ENCODE results near the gene UBXN4. TPM values are rescaled to one million over a fixed set of nuclear protein-coding genes. Genes with fewer than 3 reads are reported as not detected.

UBXN4 gene
- total RNA-seq, 3 donors from 2014 or later (not counting 1 experiment from before 2014, with no cell fraction given): 129 to 153 (median 150) TPM

- TF ChIP-seq, protein P1, sequence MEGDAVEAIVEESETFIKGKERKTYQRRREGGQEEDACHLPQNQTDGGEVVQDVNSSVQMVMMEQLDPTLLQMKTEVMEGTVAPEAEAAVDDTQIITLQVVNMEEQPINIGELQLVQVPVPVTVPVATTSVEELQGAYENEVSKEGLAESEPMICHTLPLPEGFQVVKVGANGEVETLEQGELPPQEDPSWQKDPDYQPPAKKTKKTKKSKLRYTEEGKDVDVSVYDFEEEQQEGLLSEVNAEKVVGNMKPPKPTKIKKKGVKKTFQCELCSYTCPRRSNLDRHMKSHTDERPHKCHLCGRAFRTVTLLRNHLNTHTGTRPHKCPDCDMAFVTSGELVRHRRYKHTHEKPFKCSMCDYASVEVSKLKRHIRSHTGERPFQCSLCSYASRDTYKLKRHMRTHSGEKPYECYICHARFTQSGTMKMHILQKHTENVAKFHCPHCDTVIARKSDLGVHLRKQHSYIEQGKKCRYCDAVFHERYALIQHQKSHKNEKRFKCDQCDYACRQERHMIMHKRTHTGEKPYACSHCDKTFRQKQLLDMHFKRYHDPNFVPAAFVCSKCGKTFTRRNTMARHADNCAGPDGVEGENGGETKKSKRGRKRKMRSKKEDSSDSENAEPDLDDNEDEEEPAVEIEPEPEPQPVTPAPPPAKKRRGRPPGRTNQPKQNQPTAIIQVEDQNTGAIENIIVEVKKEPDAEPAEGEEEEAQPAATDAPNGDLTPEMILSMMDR (IDR thresholded peaks at IDR 0.05): no peak
- ATAC-seq: no peak
- peaks cover 60% of the 10 kb centered on the region for H3K36me3 ChIP-seq (ENCODE audit: control insufficient read depth, insufficient read depth, low read length)
- Mint-ChIP-seq H3K36me3 (peaks cover under 1% of the 10 kb centered on the region), H3K27ac (no peak overlapping the region), H3K9me3 (no peaks in the 10 kb centered on the region), H3K4me1 (peaks cover 0 to 4% of the 10 kb centered on the region in 2 donors), H3K27me3 (ENCODE audit: low read depth in 2 of 2) (no peaks in the 10 kb centered on the region), H3K4me3 (no peak overlapping the region)
- 100% methylated on average over 1 of the region's 1 CpG for WGBS (ENCODE audit: insufficient coverage)
- DNase-seq: no peak
- no peak overlapping the region for H3K4me3 ChIP-seq (ENCODE audit: low read length)
- H3K4me1 ChIP-seq (ENCODE audit: control insufficient read depth, insufficient read depth, low read length): no peaks in the 10 kb centered on the region
- peaks cover 2% of the 10 kb centered on the region for H3K9me3 ChIP-seq (ENCODE audit: control insufficient read depth, insufficient read depth, low read length)
- intact Hi-C loops (cut with micrococcal nuclease): no loop called here
- no peaks in the 10 kb centered on the region for H3K27me3 ChIP-seq (ENCODE audit: control insufficient read depth, insufficient read depth, low read length)
- H3K27ac ChIP-seq (ENCODE audit: low read length): no peak overlapping the region
Observed at GRCh38 chr2:135762530-135762929, 20.9 kb downstream of the UBXN4 start.

- Histone ChIP-seq H3K36me3 (ENCODE audit: control insufficient read depth, insufficient read depth, low read length) (peaks cover 73% of the 10 kb centered on the region), H3K4me3 (ENCODE audit: low read length) (no peak overlapping the region), H3K27ac (ENCODE audit: low read length) (no peak overlapping the region), H3K9me3 (ENCODE audit: control insufficient read depth, insufficient read depth, low read length) (no peaks in the 10 kb centered on the region), H3K4me1 (ENCODE audit: control insufficient read depth, insufficient read depth, low read length) (no peaks in the 10 kb centered on the region), H3K27me3 (ENCODE audit: control insufficient read depth, insufficient read depth, low read length) (no peaks in the 10 kb centered on the region)
- intact Hi-C loops (cut with micrococcal nuclease): no loop called here
- H3K4me3 Mint-ChIP-seq: no peak overlapping the region
- H3K4me1 Mint-ChIP-seq: peaks cover 5 to 8% of the 10 kb centered on the region in 2 donors
- H3K36me3 Mint-ChIP-seq: peaks cover 16% of the 10 kb centered on the region
- no peak overlapping the region for H3K27ac Mint-ChIP-seq
- TF ChIP-seq, protein P1 (IDR thresholded peaks at IDR 0.05): no peak
- no peak for DNase-seq
- no peaks in the 10 kb centered on the region for H3K9me3 Mint-ChIP-seq
- WGBS (ENCODE audit: insufficient coverage): 98% methylated on average over 8 of the region's 8 CpGs
- ATAC-seq: no peak
- no peaks in the 10 kb centered on the region for H3K27me3 Mint-ChIP-seq (ENCODE audit: low read depth in 2 of 2)
Observed at GRCh38 chr2:135768863-135769262, 27.2 kb downstream of the UBXN4 start.

DNA sequence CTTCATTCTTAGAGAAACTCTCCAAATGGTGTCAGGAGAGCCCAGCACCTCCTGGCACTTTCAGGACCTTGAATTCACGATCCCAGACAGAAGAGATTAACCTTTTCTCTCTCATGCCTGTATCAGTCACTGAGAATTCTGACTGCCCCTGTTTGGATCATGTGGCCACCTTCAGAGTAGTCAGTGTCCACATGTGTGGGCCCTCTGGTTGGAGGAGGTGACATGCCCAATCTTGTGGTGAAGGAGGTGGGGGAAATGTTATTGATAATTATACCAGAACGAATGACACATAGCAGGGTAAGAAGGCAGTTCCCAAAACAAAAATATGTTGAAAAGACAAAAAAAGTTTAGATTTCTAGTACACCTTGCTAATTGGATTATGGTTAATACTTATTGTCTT lies 31.7 kb downstream of the UBXN4 start:
- 86% methylated on average over 2 of the region's 2 CpGs for WGBS (ENCODE audit: insufficient coverage)
- intact Hi-C loops (cut with micrococcal nuclease): no loop called here

DNA sequence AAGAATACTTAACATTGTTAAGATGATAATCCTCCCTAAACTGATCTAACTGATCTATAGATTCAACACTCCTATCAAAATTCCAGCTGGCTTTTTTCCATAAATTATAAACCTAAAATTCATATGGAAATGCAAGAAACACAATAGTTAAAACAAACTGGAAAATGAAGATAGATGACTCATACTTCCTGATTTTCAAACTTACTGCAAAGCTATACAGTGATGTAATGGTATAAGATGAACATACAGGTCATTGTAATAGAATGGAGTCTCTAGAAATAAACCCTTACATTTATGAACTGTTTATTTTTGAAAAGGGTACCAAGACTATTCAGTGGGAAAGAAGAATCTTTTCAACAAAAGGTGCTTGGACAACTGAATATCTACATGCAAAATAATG lies 32.3 kb downstream of the UBXN4 start:
- no peaks in the 10 kb centered on the region for H3K4me1 ChIP-seq (ENCODE audit: control insufficient read depth, insufficient read depth, low read length)
- H3K36me3 ChIP-seq (ENCODE audit: control insufficient read depth, insufficient read depth, low read length): peaks cover 86% of the 10 kb centered on the region
- H3K4me3 ChIP-seq (ENCODE audit: low read length): no peak overlapping the region
- Mint-ChIP-seq H3K36me3 (peaks cover 16% of the 10 kb centered on the region), H3K27ac (no peak overlapping the region), H3K4me3 (no peak overlapping the region), H3K27me3 (ENCODE audit: low read depth in 2 of 2) (no peaks in the 10 kb centered on the region), H3K9me3 (no peaks in the 10 kb centered on the region), H3K4me1 (peaks cover 0 to 8% of the 10 kb centered on the region in 2 donors)
- DNase-seq (no peak), ATAC-seq (no peak)
- H3K27ac ChIP-seq (ENCODE audit: low read length): no peak overlapping the region
- H3K27me3 ChIP-seq (ENCODE audit: control insufficient read depth, insufficient read depth, low read length): no peaks in the 10 kb centered on the region
- intact Hi-C loops (cut with micrococcal nuclease): no loop called here
- H3K9me3 ChIP-seq (ENCODE audit: control insufficient read depth, insufficient read depth, low read length): no peaks in the 10 kb centered on the region
- TF ChIP-seq, protein P1 (IDR thresholded peaks at IDR 0.05): no peak

More for the DNA sequence above, 31.7 kb downstream of the UBXN4 start:
- H3K9me3 ChIP-seq (ENCODE audit: control insufficient read depth, insufficient read depth, low read length): no peaks in the 10 kb centered on the region
- no peak overlapping the region for H3K4me3 ChIP-seq (ENCODE audit: low read length)
- ATAC-seq (no peak), DNase-seq (no peak)
- TF ChIP-seq, protein P1 (IDR thresholded peaks at IDR 0.05): no peak
- Mint-ChIP-seq H3K27me3 (ENCODE audit: low read depth in 2 of 2) (no peaks in the 10 kb centered on the region), H3K9me3 (no peaks in the 10 kb centered on the region), H3K27ac (no peak overlapping the region), H3K36me3 (peaks cover 16% of the 10 kb centered on the region), H3K4me3 (no peak overlapping the region), H3K4me1 (peaks cover 0 to 8% of the 10 kb centered on the region in 2 donors)
- no peaks in the 10 kb centered on the region for H3K4me1 ChIP-seq (ENCODE audit: control insufficient read depth, insufficient read depth, low read length)
- peaks cover 83% of the 10 kb centered on the region for H3K36me3 ChIP-seq (ENCODE audit: control insufficient read depth, insufficient read depth, low read length)
- no peak overlapping the region for H3K27ac ChIP-seq (ENCODE audit: low read length)
- no peaks in the 10 kb centered on the region for H3K27me3 ChIP-seq (ENCODE audit: control insufficient read depth, insufficient read depth, low read length)

Data from natural killer cell (primary cell).